Mesenchymal stem cell (in vitro differentiated cells and primary cell): ENCODE measurements around the gene DENND2D.

Experiments
- DNase-seq: peaks from one replicate; pipeline ENCODE4 v3.0.0-alpha.2; 2013
- H2AFZ ChIP-seq: one replicate; pipeline ENCODE4 v1.6.1; 2013; ENCODE audit warnings: low read depth, mild to moderate bottlenecking, control low read depth, inconsistent platforms, low read length, moderate library complexity
- H2AK5ac ChIP-seq: 2 replicates; pipeline ENCODE4 v1.6.1; 2013; ENCODE audit warnings: low read length, moderate library complexity, mild to moderate bottlenecking, inconsistent platforms; ENCODE audit not compliant: severe bottlenecking
- H2BK120ac ChIP-seq: one replicate; pipeline ENCODE4 v1.6.1; 2013; ENCODE audit warnings: low read depth, mild to moderate bottlenecking, inconsistent platforms, low read length, moderate library complexity
- H2BK12ac ChIP-seq, 2 experiments: one replicate each; pipeline ENCODE4 v1.6.1; 2013; ENCODE audit warnings: inconsistent platforms in 2 of 2, low read length in 2 of 2, mild to moderate bottlenecking in 2 of 2, moderate library complexity in 2 of 2, control low read depth in 1 of 2
- H2BK15ac ChIP-seq: one replicate; pipeline ENCODE4 v1.6.1; 2013; ENCODE audit warnings: mild to moderate bottlenecking, low read depth, inconsistent platforms; ENCODE audit not compliant: poor library complexity, severe bottlenecking
- H2BK5ac ChIP-seq: 2 replicates; pipeline ENCODE4 v1.6.1; 2013; ENCODE audit warnings: low read depth, mild to moderate bottlenecking, low read length, control low read depth, inconsistent platforms; ENCODE audit not compliant: poor library complexity, severe bottlenecking
- H3K14ac ChIP-seq, 2 experiments: one replicate each; pipeline ENCODE4 v1.6.1; 2013; ENCODE audit warnings: inconsistent platforms in 2 of 2, low read length in 2 of 2, control low read depth in 1 of 2, mild to moderate bottlenecking in 1 of 2, moderate library complexity in 1 of 2
- H3K18ac ChIP-seq, 2 experiments: one replicate each; pipeline ENCODE4 v1.6.1; 2013; ENCODE audit warnings: inconsistent platforms in 2 of 2, low read length in 2 of 2, control low read depth in 1 of 2, low read depth in 1 of 2, mild to moderate bottlenecking in 1 of 2
- H3K23ac ChIP-seq, 2 experiments: one replicate each; pipeline ENCODE4 v1.6.1; 2013; ENCODE audit warnings: inconsistent platforms in 2 of 2, low read length in 2 of 2, mild to moderate bottlenecking in 2 of 2, moderate library complexity in 2 of 2, control low read depth in 1 of 2
- H3K27ac ChIP-seq: 2 replicates; pipeline ENCODE4 v1.5.1; 2013; ENCODE audit warnings: mild to moderate bottlenecking, moderate library complexity, low read length, control low read depth, inconsistent platforms; ENCODE audit not compliant: poor library complexity, severe bottlenecking
- H3K27me3 ChIP-seq, 2 experiments: 2 replicates each; pipeline versions ENCODE4 v1.6.1 to v1.7.0; 2013; ENCODE audit warnings: low read length in 2 of 2, mild to moderate bottlenecking in 2 of 2, moderate library complexity in 2 of 2, control low read depth in 1 of 2, inconsistent platforms in 1 of 2; ENCODE audit not compliant: control insufficient read depth in 1 of 2, insufficient read depth in 1 of 2
- H3K36me3 ChIP-seq, 2 experiments: 2 replicates each; pipeline versions ENCODE4 v1.6.1 to v1.7.0; 2013; ENCODE audit warnings: low read length in 2 of 2, control low read depth in 1 of 2, inconsistent platforms in 1 of 2, low read depth in 1 of 2, mild to moderate bottlenecking in 1 of 2; ENCODE audit not compliant: insufficient read depth in 2 of 2, control insufficient read depth in 1 of 2
- H3K4ac ChIP-seq, 2 experiments: one replicate each; pipeline ENCODE4 v1.6.1; 2013; ENCODE audit warnings: inconsistent platforms in 2 of 2, low read length in 2 of 2, mild to moderate bottlenecking in 2 of 2, moderate library complexity in 2 of 2, control low read depth in 1 of 2, low read depth in 1 of 2
- H3K4me1 ChIP-seq: 2 replicates; pipeline ENCODE4 v1.6.1; 2013; ENCODE audit warnings: low read depth, low read length, control low read depth; ENCODE audit not compliant: control insufficient read depth, insufficient read depth
- H3K4me2 ChIP-seq: 2 replicates; pipeline ENCODE4 v1.6.1; 2013; ENCODE audit warnings: low read length, mild to moderate bottlenecking, inconsistent platforms; ENCODE audit not compliant: poor library complexity, severe bottlenecking
- H3K4me3 ChIP-seq, 2 experiments: 2 replicates each; pipeline versions ENCODE4 v1.5.1 to v1.7.0; 2013; ENCODE audit warnings: low read length in 2 of 2, mild to moderate bottlenecking in 2 of 2, control low read depth in 1 of 2, low read depth in 1 of 2; ENCODE audit not compliant: insufficient read depth in 1 of 2
- H3K79me1 ChIP-seq: replicated peaks from 2 replicates; pipeline ENCODE4 v1.6.1; 2013; ENCODE audit warnings: mild to moderate bottlenecking, control low read depth, low read length, inconsistent platforms; ENCODE audit not compliant: poor library complexity, severe bottlenecking
- H3K9ac ChIP-seq: 2 replicates; pipeline ENCODE4 v1.7.0; 2013; ENCODE audit warnings: mild to moderate bottlenecking, low read length, moderate library complexity
- H3K9me3 ChIP-seq: 2 replicates; pipeline ENCODE4 v1.7.0; 2013; ENCODE audit warnings: mild to moderate bottlenecking, low read length; ENCODE audit not compliant: control insufficient read depth
- H4K8ac ChIP-seq: one replicate; pipeline ENCODE4 v1.6.1; 2013; ENCODE audit warnings: inconsistent platforms, mild to moderate bottlenecking, low read length, moderate library complexity
- H4K91ac ChIP-seq: one replicate; pipeline ENCODE4 v1.6.1; 2013; ENCODE audit warnings: mild to moderate bottlenecking, low read length, inconsistent platforms
- WGBS: methylation state at CpG from one replicate; pipeline ENCODE4 v1.1.7; 2013; ENCODE audit warnings: mixed read lengths; 5-methylcytosine and 5-hydroxymethylcytosine counted together

DENND2D gene

GRCh38 chr1:111202366-111202706 lies 1.9 kb upstream of the DENND2D start:
- H2BK12ac ChIP-seq = no peak overlapping the region
- no CpG with 5 or more reads among the region's 1 CpG for WGBS
- H3K18ac ChIP-seq = no peak overlapping the region
- peaks cover 13% of the 10 kb centered on the region for H3K4me1 ChIP-seq
- no peak overlapping the region for H2AFZ ChIP-seq
- no peak overlapping the region for H2BK15ac ChIP-seq
- no peak for DNase-seq
- H3K27ac ChIP-seq = no peak overlapping the region
- H2AK5ac ChIP-seq = no peak overlapping the region
- H3K9ac ChIP-seq = no peak overlapping the region
- H4K91ac ChIP-seq = no peak overlapping the region
- peaks cover 0 to 3% of the 10 kb centered on the region in 2 experiments for H3K36me3 ChIP-seq
- peak overlapping the region; percentile 48 for H4K8ac ChIP-seq
- H2BK5ac ChIP-seq = no peak overlapping the region
- no peak overlapping the region for H3K4me3 ChIP-seq
- H2BK120ac ChIP-seq = no peak overlapping the region
- H3K79me1 ChIP-seq = no peaks in the 10 kb centered on the region
- H3K4me2 ChIP-seq = no peak overlapping the region
- no peak overlapping the region for H3K4ac ChIP-seq
- H3K9me3 ChIP-seq = no peaks in the 10 kb centered on the region
- no peak overlapping the region for H3K14ac ChIP-seq
- peaks cover 10 to 17% of the 10 kb centered on the region in 2 experiments for H3K27me3 ChIP-seq
- H3K23ac ChIP-seq = no peak overlapping the region

- H3K4me3 ChIP-seq = no peak overlapping the region
- H2AFZ ChIP-seq = no peak overlapping the region
- H3K4me2 ChIP-seq = no peak overlapping the region
- H3K4ac ChIP-seq = no peak overlapping the region
- peaks cover 10 to 15% of the 10 kb centered on the region in 2 experiments for H3K27me3 ChIP-seq
- H2BK12ac ChIP-seq = no peak overlapping the region
- no peak for DNase-seq
- WGBS = 80% methylated on average over 5 of the region's 5 CpGs
- H3K4me1 ChIP-seq = peaks cover 13% of the 10 kb centered on the region
- H3K23ac ChIP-seq = no peak overlapping the region
- H4K8ac ChIP-seq = no peak overlapping the region
- no peak overlapping the region for H2BK120ac ChIP-seq
- peaks cover 5 to 6% of the 10 kb centered on the region in 2 experiments for H3K36me3 ChIP-seq
- H4K91ac ChIP-seq = no peak overlapping the region
- no peak overlapping the region for H3K27ac ChIP-seq
- no peak overlapping the region for H2BK15ac ChIP-seq
- H3K18ac ChIP-seq = no peak overlapping the region
- H3K14ac ChIP-seq = peak overlapping the region in 1 of 2 experiments; percentile 72
- no peak overlapping the region for H2AK5ac ChIP-seq
- H2BK5ac ChIP-seq = no peak overlapping the region
- no peaks in the 10 kb centered on the region for H3K79me1 ChIP-seq
- no peaks in the 10 kb centered on the region for H3K9me3 ChIP-seq
- H3K9ac ChIP-seq = no peak overlapping the region
Measured at GRCh38 chr1:111201275-111202090, 1.0 kb upstream of the DENND2D start.

- H3K4me3 ChIP-seq = no peak overlapping the region
- no peak overlapping the region for H2AFZ ChIP-seq
- H3K79me1 ChIP-seq = no peaks in the 10 kb centered on the region
- DNase-seq = no peak
- H4K91ac ChIP-seq = no peak overlapping the region
- H2BK12ac ChIP-seq = no peak overlapping the region
- H3K23ac ChIP-seq = no peak overlapping the region
- H2BK15ac ChIP-seq = no peak overlapping the region
- H3K18ac ChIP-seq = no peak overlapping the region
- H3K9me3 ChIP-seq = no peaks in the 10 kb centered on the region
- peaks cover 6 to 10% of the 10 kb centered on the region in 2 experiments for H3K36me3 ChIP-seq
- no peak overlapping the region for H3K4ac ChIP-seq
- H4K8ac ChIP-seq = no peak overlapping the region
- H2BK120ac ChIP-seq = no peak overlapping the region
- peaks cover 13% of the 10 kb centered on the region for H3K4me1 ChIP-seq
- no peak overlapping the region for H3K9ac ChIP-seq
- H3K4me2 ChIP-seq = no peak overlapping the region
- H3K27ac ChIP-seq = no peak overlapping the region
- no peak overlapping the region for H2BK5ac ChIP-seq
- WGBS = 75% methylated on average over 3 of the region's 3 CpGs
- no peak overlapping the region for H3K14ac ChIP-seq
- no peak overlapping the region for H2AK5ac ChIP-seq
- peaks cover 10 to 18% of the 10 kb centered on the region in 2 experiments for H3K27me3 ChIP-seq
Measured at GRCh38 chr1:111200802-111201161, 336 bp upstream of the DENND2D start.

GRCh38 chr1:111199329-111199728 lies 1.1 kb downstream of the DENND2D start:
- Histone ChIP-seq H3K4me1 (peaks cover 11% of the 10 kb centered on the region), H3K27ac (no peak overlapping the region), H4K91ac (no peak overlapping the region), H3K4me3 (no peak overlapping the region), H3K9me3 (no peaks in the 10 kb centered on the region), H3K9ac (no peak overlapping the region), H4K8ac (no peak overlapping the region), H2BK12ac (no peak overlapping the region), H2AFZ (no peak overlapping the region), H3K36me3 (peaks cover 6 to 12% of the 10 kb centered on the region in 2 experiments), H3K18ac (no peak overlapping the region), H3K27me3 (peaks cover 2 to 8% of the 10 kb centered on the region in 2 experiments), H3K4me2 (no peak overlapping the region), H2BK5ac (no peak overlapping the region), H3K79me1 (no peaks in the 10 kb centered on the region), H2BK120ac (no peak overlapping the region), H3K14ac (no peak overlapping the region), H3K23ac (no peak overlapping the region), H3K4ac (no peak overlapping the region), H2BK15ac (no peak overlapping the region), H2AK5ac (no peak overlapping the region)
- 86% methylated on average over 2 of the region's 3 CpGs for WGBS
- no peak for DNase-seq
